ENCODE results near the gene PDYN. TPM values are rescaled to one million over a fixed set of nuclear protein-coding genes. Genes with fewer than 3 reads are reported as not detected.
A peak's percentile ranks its signal among the peaks of the same experiment; 100 is the strongest.

The PDYN gene
- total and polyA plus RNA-seq, 10 donors: not detected

DNA sequence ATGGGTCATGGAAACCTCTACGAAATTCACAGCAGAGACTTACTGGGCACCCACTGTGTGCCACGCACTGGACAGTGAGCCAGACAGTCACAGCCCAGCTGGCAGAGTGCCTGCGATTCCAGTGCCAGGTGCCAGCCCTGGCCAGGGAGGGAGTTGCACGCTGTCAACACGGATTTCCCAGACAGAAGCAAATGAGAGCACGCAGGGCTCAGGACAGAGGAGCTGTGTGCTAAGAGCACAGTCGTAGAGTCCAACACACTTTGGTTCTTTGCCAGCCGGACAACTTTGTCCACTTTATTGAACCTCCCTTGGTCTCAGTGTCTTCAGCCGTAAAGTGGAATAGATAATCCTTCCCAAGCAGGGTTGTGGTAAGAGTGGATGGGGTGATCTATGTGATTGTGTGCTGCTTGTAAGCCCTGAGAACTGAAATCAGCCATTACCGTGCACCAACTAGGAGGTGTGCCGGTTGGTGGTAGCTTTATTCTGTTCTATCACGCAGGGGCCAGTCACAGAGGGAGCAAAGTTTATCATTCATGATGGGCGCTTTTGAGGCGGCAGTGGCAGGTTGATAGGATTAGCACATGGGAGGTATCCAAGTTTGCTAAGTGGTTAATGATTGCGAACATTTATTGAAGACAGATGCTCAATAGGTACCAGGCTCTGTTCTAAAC, 58.0 kb downstream of the PDYN start:
- TF ChIP-seq POLR2AphosphoS5 (IDR thresholded peaks at IDR 0.05): peak in 1 of 3 donors; percentile 50
- TF ChIP-seq, protein P1, sequence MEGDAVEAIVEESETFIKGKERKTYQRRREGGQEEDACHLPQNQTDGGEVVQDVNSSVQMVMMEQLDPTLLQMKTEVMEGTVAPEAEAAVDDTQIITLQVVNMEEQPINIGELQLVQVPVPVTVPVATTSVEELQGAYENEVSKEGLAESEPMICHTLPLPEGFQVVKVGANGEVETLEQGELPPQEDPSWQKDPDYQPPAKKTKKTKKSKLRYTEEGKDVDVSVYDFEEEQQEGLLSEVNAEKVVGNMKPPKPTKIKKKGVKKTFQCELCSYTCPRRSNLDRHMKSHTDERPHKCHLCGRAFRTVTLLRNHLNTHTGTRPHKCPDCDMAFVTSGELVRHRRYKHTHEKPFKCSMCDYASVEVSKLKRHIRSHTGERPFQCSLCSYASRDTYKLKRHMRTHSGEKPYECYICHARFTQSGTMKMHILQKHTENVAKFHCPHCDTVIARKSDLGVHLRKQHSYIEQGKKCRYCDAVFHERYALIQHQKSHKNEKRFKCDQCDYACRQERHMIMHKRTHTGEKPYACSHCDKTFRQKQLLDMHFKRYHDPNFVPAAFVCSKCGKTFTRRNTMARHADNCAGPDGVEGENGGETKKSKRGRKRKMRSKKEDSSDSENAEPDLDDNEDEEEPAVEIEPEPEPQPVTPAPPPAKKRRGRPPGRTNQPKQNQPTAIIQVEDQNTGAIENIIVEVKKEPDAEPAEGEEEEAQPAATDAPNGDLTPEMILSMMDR (IDR thresholded peaks at IDR 0.05 in 8 of 11, conservative IDR thresholded peaks at IDR 0.05 in 3 of 11): no peak
- intact Hi-C loops (cut with DNase I; ENCODE audit: low total_unique reads): no loop called here
- no peak overlapping the region for H3K27ac ChIP-seq
- no peaks in the 10 kb centered on the region for H3K9me3 ChIP-seq
- H3K4me1 ChIP-seq: peaks cover 0 to 5% (median under 1%) of the 10 kb centered on the region in 6 donors
- H3K36me3 ChIP-seq: peaks cover 0 to 90% (median 14%) of the 10 kb centered on the region in 6 donors
- H3K27me3 ChIP-seq (replicated peaks in 1 of 7): peaks cover 0 to 15% (median 0%) of the 10 kb centered on the region in 7 donors
- no peak for DNase-seq
- 81 to 94% (median 90%) methylated on average over 15 of the region's 15 CpGs for WGBS, 5 donors
- no peak overlapping the region for H3K4me3 ChIP-seq

DNA sequence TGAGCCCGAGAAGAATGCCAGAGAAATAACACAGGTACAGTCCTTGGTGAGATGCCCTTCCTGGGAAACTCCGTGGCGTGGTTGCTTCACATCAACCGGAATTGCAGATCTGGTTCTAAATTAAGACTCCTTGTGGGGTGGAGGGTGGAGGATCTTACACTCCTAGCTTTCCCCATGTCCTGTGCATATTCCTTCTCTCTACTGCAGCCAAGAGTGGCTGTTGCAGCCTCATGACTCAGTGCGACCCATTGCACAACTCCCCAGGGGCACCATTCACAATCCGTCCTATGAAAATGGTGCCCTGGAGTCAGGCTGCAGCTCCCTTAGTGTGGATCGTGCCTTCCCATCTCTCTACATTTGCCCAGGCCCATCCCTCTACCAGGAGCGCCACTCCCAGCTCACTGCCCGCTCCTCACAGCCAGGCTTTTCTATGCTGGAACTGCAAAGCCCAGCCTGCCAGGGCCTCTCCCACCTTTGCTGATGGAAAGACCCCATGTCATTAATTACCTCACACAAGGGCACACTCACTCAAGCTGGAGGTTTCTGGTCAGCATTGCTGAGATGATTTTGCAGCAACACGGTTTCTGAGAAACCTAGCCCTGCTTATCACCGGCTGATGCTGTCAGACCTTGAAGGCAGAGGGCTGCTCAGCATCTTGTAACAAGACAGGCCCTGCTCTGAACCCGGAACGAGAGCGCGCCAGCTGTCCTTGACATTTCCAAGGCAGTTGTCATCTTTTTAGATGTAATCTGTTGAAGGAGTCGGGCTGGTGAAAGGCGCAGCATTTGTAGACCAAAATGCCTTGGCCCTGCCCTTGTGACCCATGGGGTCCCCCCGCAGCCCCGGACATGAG, 58.9 kb downstream of the PDYN start:
- intact Hi-C loops (cut with DNase I; ENCODE audit: low total_unique reads): no loop called here
- Histone ChIP-seq H3K36me3 (peaks cover 0 to 98% (median 14%) of the 10 kb centered on the region in 6 donors), H3K9me3 (no peaks in the 10 kb centered on the region), H3K27ac (no peak overlapping the region), H3K4me3 (no peak overlapping the region), H3K4me1 (peaks cover 0 to 5% (median 0%) of the 10 kb centered on the region in 6 donors), H3K27me3 (replicated peaks in 1 of 7) (peaks cover 0 to 22% (median 0%) of the 10 kb centered on the region in 7 donors)
- WGBS, 5 donors: 75 to 86% (median 83%) methylated on average over 18 to 19 of the region's 19 CpGs
- TF ChIP-seq POLR2A (IDR thresholded peaks at IDR 0.05) (no peak), POLR2AphosphoS5 (IDR thresholded peaks at IDR 0.05) (peak in 1 of 3 donors; percentile 17)
- TF ChIP-seq, protein P1 (IDR thresholded peaks at IDR 0.05 in 8 of 11, conservative IDR thresholded peaks at IDR 0.05 in 3 of 11): no peak
- DNase-seq: no peak

DNA sequence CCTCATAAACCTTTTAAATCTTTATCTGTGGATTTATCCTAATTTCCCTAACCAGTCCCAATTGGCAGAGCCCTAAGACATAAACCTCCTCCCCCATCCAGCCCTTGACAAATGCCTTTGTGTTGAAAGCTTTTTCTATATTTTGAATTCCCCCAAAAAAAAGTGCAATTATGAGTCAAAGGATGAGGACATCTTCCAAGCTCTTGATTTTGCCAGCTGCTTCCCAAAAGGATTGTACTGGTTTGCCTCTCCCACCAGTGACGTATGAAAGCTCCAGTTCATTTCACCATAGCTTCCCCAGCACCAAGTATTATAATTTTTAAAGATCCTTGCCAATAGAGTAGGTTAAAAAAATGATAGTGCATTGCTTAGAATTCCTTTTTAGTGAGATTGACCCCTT, 59.7 kb downstream of the PDYN start:
- H3K36me3 ChIP-seq: peaks cover 0 to 98% (median 14%) of the 10 kb centered on the region in 6 donors
- intact Hi-C loops (cut with DNase I; ENCODE audit: low total_unique reads): no loop called here
- no peak overlapping the region for H3K4me3 ChIP-seq
- DNase-seq: no peak
- H3K27me3 ChIP-seq (replicated peaks in 1 of 7): peaks cover 0 to 24% (median 0%) of the 10 kb centered on the region in 7 donors
- H3K27ac ChIP-seq: no peak overlapping the region
- TF ChIP-seq POLR2AphosphoS5 (IDR thresholded peaks at IDR 0.05): no peak
- TF ChIP-seq POLR2A (IDR thresholded peaks at IDR 0.05): no peak
- TF ChIP-seq, protein P1 (IDR thresholded peaks at IDR 0.05 in 8 of 11, conservative IDR thresholded peaks at IDR 0.05 in 3 of 11): no peak
- WGBS, 5 donors: 47 to 75% (median 65%) methylated on average over 1 of the region's 1 CpG
- no peaks in the 10 kb centered on the region for H3K9me3 ChIP-seq
- H3K4me1 ChIP-seq: peaks cover 0 to 5% (median 0%) of the 10 kb centered on the region in 6 donors

DNA sequence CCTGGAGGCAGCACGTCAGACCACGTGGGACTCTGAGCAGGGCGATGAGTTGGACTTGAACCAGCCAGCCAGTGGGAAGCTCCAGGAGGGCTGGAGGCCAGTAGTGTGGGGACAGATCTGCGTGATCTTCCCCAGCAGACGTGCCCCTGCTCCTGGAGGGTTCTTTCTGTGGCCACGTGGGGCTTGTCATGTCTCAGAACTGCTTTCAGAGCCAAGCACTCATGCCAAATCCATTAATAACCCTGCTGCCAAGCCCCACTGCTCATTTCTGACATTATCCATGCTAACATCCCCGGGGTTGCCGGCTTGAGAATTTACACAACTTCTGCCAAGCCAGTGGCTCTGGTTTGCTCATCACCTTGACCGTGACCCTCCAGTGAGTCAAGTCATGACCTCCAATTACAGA, 60.4 kb downstream of the PDYN start:
- TF ChIP-seq, protein P1 (IDR thresholded peaks at IDR 0.05 in 8 of 11, conservative IDR thresholded peaks at IDR 0.05 in 3 of 11): no peak
- TF ChIP-seq POLR2AphosphoS5 (IDR thresholded peaks at IDR 0.05): peak in 1 of 3 donors; percentile 35
- intact Hi-C loops (cut with DNase I; ENCODE audit: low total_unique reads): no loop called here
- peaks cover 0 to 98% (median 11%) of the 10 kb centered on the region in 6 donors for H3K36me3 ChIP-seq
- H3K4me3 ChIP-seq: no peak overlapping the region
- no peak for DNase-seq
- H3K27ac ChIP-seq: no peak overlapping the region
- H3K27me3 ChIP-seq (replicated peaks in 1 of 7): peaks cover 0 to 24% (median 0%) of the 10 kb centered on the region in 7 donors
- peaks cover 0 to 5% (median 0%) of the 10 kb centered on the region in 6 donors for H3K4me1 ChIP-seq
- 58 to 81% (median 75%) methylated on average over 7 to 9 of the region's 9 CpGs for WGBS, 5 donors
- H3K9me3 ChIP-seq: no peaks in the 10 kb centered on the region

Measured in spleen (tissue), 11 donors.